ENCODE results near the gene UBN1. TPM values are rescaled to one million over a fixed set of nuclear protein-coding genes. Genes with fewer than 3 reads are reported as not detected.

UBN1 gene
- total RNA-seq, 4 donors from 2014 or later, result 21.0 to 48.2 (median 41.1) TPM

GRCh38 chr16:4825196-4825595 is 22.1 kb upstream of the UBN1 start:
- TF ChIP-seq POLR2A (IDR thresholded peaks at IDR 0.05; ENCODE audit: low read depth), result no peak
- TF ChIP-seq CTCF (IDR thresholded peaks at IDR 0.05), result no peak
- TF ChIP-seq EP300 (IDR thresholded peaks at IDR 0.05), result no peak
- no peak for TF ChIP-seq POLR2AphosphoS5 (IDR thresholded peaks at IDR 0.05)
- Histone ChIP-seq H3K9me3 (no peaks in the 10 kb centered on the region), H3K4me3 (no peak overlapping the region), H3K27ac (replicated peaks in 1 of 4) (no peak overlapping the region), H3K36me3 (peaks cover 53 to 100% (median 95%) of the 10 kb centered on the region in 4 donors), H3K27me3 (no peaks in the 10 kb centered on the region), H3K4me1 (peaks cover 14 to 49% (median 16%) of the 10 kb centered on the region in 4 donors)
- intact Hi-C loops (cut with DNase I), result no loop called here
- DNase-seq (ENCODE audit: extremely low spot score), result no peak
- WGBS, result 87% methylated on average over 8 of the region's 8 CpGs

- no peak overlapping the region for H3K4me3 ChIP-seq
- no peaks in the 10 kb centered on the region for H3K9me3 ChIP-seq
- DNase-seq (ENCODE audit: extremely low spot score), result no peak
- peak overlapping the region in 1 of 4 donors; percentile 34 for H3K27ac ChIP-seq (replicated peaks in 1 of 4)
- no peaks in the 10 kb centered on the region for H3K27me3 ChIP-seq
- WGBS, result 98% methylated on average over 4 of the region's 4 CpGs
- H3K36me3 ChIP-seq, result peaks cover 66 to 100% (median 96%) of the 10 kb centered on the region in 4 donors
- TF ChIP-seq POLR2AphosphoS5 (IDR thresholded peaks at IDR 0.05) (no peak), POLR2A (IDR thresholded peaks at IDR 0.05; ENCODE audit: low read depth) (no peak), EP300 (IDR thresholded peaks at IDR 0.05) (no peak), CTCF (IDR thresholded peaks at IDR 0.05) (no peak)
- intact Hi-C loops (cut with DNase I), result no loop called here
- H3K4me1 ChIP-seq, result peaks cover 14 to 45% (median 16%) of the 10 kb centered on the region in 4 donors
Measured at GRCh38 chr16:4826526-4826925, 20.8 kb upstream of the UBN1 start.

- 54% methylated on average over 9 of the region's 10 CpGs for WGBS
- peaks cover 14 to 45% (median 16%) of the 10 kb centered on the region in 4 donors for H3K4me1 ChIP-seq
- intact Hi-C loops (cut with DNase I), result no loop called here
- no peak for DNase-seq (ENCODE audit: extremely low spot score)
- H3K27ac ChIP-seq (replicated peaks in 1 of 4), result peak overlapping the region in 3 of 4 donors; percentile 24 to 34 (median 33)
- TF ChIP-seq POLR2A (IDR thresholded peaks at IDR 0.05; ENCODE audit: low read depth) (no peak), CTCF (IDR thresholded peaks at IDR 0.05) (no peak), POLR2AphosphoS5 (IDR thresholded peaks at IDR 0.05) (no peak), EP300 (IDR thresholded peaks at IDR 0.05) (no peak)
- H3K36me3 ChIP-seq, result peaks cover 67 to 100% (median 96%) of the 10 kb centered on the region in 4 donors
- H3K27me3 ChIP-seq, result no peaks in the 10 kb centered on the region
- no peak overlapping the region for H3K4me3 ChIP-seq
- H3K9me3 ChIP-seq, result no peaks in the 10 kb centered on the region
Measured at GRCh38 chr16:4826980-4827379, 20.3 kb upstream of the UBN1 start.

- intact Hi-C loops (cut with DNase I), result no loop called here
- Histone ChIP-seq H3K4me1 (peaks cover 16 to 45% (median 19%) of the 10 kb centered on the region in 4 donors), H3K9me3 (no peaks in the 10 kb centered on the region), H3K4me3 (no peak overlapping the region), H3K27ac (replicated peaks in 1 of 4) (no peak overlapping the region), H3K27me3 (no peaks in the 10 kb centered on the region), H3K36me3 (peaks cover 62 to 96% (median 91%) of the 10 kb centered on the region in 4 donors)
- no peak for DNase-seq (ENCODE audit: extremely low spot score)
- WGBS, result 92% methylated on average over 11 of the region's 11 CpGs
- TF ChIP-seq CTCF (IDR thresholded peaks at IDR 0.05) (no peak), EP300 (IDR thresholded peaks at IDR 0.05) (no peak), POLR2A (IDR thresholded peaks at IDR 0.05; ENCODE audit: low read depth) (no peak), POLR2AphosphoS5 (IDR thresholded peaks at IDR 0.05) (no peak)
Measured at GRCh38 chr16:4828567-4829321, 18.5 kb upstream of the UBN1 start.

All from esophagus muscularis mucosa (tissue), 4 donors.